IMR-90 (cell line): ENCODE results near the gene BOLL. TPM values are rescaled to one million over a fixed set of nuclear protein-coding genes. Genes with fewer than 3 reads are reported as not detected.

Experiments used
- ATAC-seq: fragments of 200-7000 bp; cut with Tn5 transposase; 2 replicates; pipeline ENCODE4 v1.9.1; 2020; ENCODE audit warnings: low read depth, mild to moderate bottlenecking, moderate library complexity
- BruUV-seq: library from RNA; stranded (reverse); fragments of 400-500 nt; replicated peaks from 2 replicates; lab custom pipeline; 2021; lab: Mats Ljungman, UMichigan
- CTCF ChIA-PET: fragments of 300-600 bp; formaldehyde crosslinking; extraction: SDS; loops from one replicate; lab custom pipeline; 2021; ENCODE audit warnings: antibody characterized with exemption; lab: Yijun Ruan, JAX
- POLR2A ChIA-PET: fragments of 300-600 bp; sonication (Branson Sonifier 250); formaldehyde crosslinking; loops from one replicate; lab custom pipeline; 2022; ENCODE audit warnings: antibody characterized with exemption; ENCODE audit not compliant: unreplicated experiment; lab: Charles Lee
- DNase-seq: peaks from one replicate; pipeline ENCODE4 v3.0.0; 2013
- H2AFZ ChIP-seq: replicated peaks from 2 replicates; pipeline ENCODE3; 2013; ENCODE audit warnings: low read length, mild to moderate bottlenecking; ENCODE audit not compliant: poor library complexity
- H2AK5ac ChIP-seq: 2 replicates; pipeline ENCODE4 v1.6.1; 2013; ENCODE audit warnings: low read depth, low read length, inconsistent platforms
- H2AK9ac ChIP-seq: replicated peaks from 2 replicates; pipeline ENCODE3; 2013; ENCODE audit warnings: mild to moderate bottlenecking, low read depth, low read length, moderate library complexity; ENCODE audit not compliant: poor library complexity
- H2BK120ac ChIP-seq: 2 replicates; pipeline ENCODE4 v1.6.1; 2013; ENCODE audit warnings: low read depth, low read length, inconsistent platforms
- H2BK15ac ChIP-seq: 3 replicates; pipeline ENCODE4 v1.6.1; 2013; ENCODE audit warnings: low read depth, low read length, inconsistent platforms
- H2BK20ac ChIP-seq: 2 replicates; pipeline ENCODE4 v1.6.1; 2013; ENCODE audit warnings: low read depth, mild to moderate bottlenecking, inconsistent platforms, low read length, moderate library complexity
- H2BK5ac ChIP-seq: 2 replicates; pipeline ENCODE4 v1.6.1; 2013; ENCODE audit warnings: mild to moderate bottlenecking, low read depth, low read length, inconsistent platforms; ENCODE audit not compliant: poor library complexity, severe bottlenecking
- H3K14ac ChIP-seq: replicated peaks from 2 replicates; pipeline ENCODE4 v1.6.1; 2013; ENCODE audit warnings: low read depth, low read length, inconsistent platforms
- H3K18ac ChIP-seq: 2 replicates; pipeline ENCODE4 v1.6.1; 2013; ENCODE audit warnings: low read depth, low read length, control low read depth
- H3K23ac ChIP-seq: 2 replicates; pipeline ENCODE4 v1.6.1; 2013; ENCODE audit warnings: low read depth, low read length, inconsistent platforms
- H3K27ac ChIP-seq: 2 replicates; pipeline ENCODE4 v1.5.1; 2013; ENCODE audit warnings: mild to moderate bottlenecking, control low read depth, low read length; ENCODE audit not compliant: insufficient read depth
- H3K27me3 ChIP-seq: 2 replicates; pipeline ENCODE4 v1.6.1; 2013; ENCODE audit warnings: low read length; ENCODE audit not compliant: control insufficient read depth, insufficient read depth
- H3K36me3 ChIP-seq: 2 replicates; pipeline ENCODE4 v1.6.1; 2013; ENCODE audit warnings: low read length, mixed read lengths; ENCODE audit not compliant: control insufficient read depth, insufficient read depth
- H3K4ac ChIP-seq: 2 replicates; pipeline ENCODE4 v1.6.1; 2013; ENCODE audit warnings: low read depth, low read length, inconsistent platforms
- H3K4me1 ChIP-seq: 2 replicates; pipeline ENCODE4 v1.6.1; 2013; ENCODE audit warnings: low read length, mixed read lengths; ENCODE audit not compliant: control insufficient read depth, insufficient read depth
- H3K4me2 ChIP-seq: 2 replicates; pipeline ENCODE4 v1.6.1; 2013; ENCODE audit warnings: low read depth, mild to moderate bottlenecking, control low read depth, low read length, moderate library complexity
- H3K4me3 ChIP-seq: 2 replicates; pipeline ENCODE4 v1.5.1; 2013; ENCODE audit warnings: low read depth, mild to moderate bottlenecking, control low read depth, low read length, moderate library complexity; ENCODE audit not compliant: insufficient read depth
- H3K56ac ChIP-seq: 2 replicates; pipeline ENCODE4 v1.6.1; 2013; ENCODE audit warnings: low read length, inconsistent platforms; ENCODE audit not compliant: insufficient read depth; ENCODE audit errors: extremely low read depth
- H3K79me1 ChIP-seq, 2 experiments: 2 replicates each; pipeline ENCODE4 v1.6.1; 2013; ENCODE audit warnings: low read length in 2 of 2, inconsistent platforms in 1 of 2, low read depth in 1 of 2
- H3K9ac ChIP-seq: 2 replicates; pipeline ENCODE4 v1.6.1; 2013; ENCODE audit warnings: low read depth, low read length, control low read depth
- H3K9me1 ChIP-seq: 2 replicates; pipeline ENCODE4 v1.6.1; 2013; ENCODE audit warnings: low read length, inconsistent platforms; ENCODE audit not compliant: insufficient read depth
- H3K9me3 ChIP-seq: 2 replicates; pipeline ENCODE4 v1.6.1; 2013; ENCODE audit warnings: low read length; ENCODE audit not compliant: control insufficient read depth, insufficient read depth
- H4K20me1 ChIP-seq: 2 replicates; pipeline ENCODE4 v1.6.1; 2013; ENCODE audit warnings: low read length, inconsistent platforms; ENCODE audit not compliant: insufficient read depth
- H4K5ac ChIP-seq: 2 replicates; pipeline ENCODE4 v1.6.1; 2013; ENCODE audit warnings: mild to moderate bottlenecking, low read depth, low read length, control low read depth
- H4K8ac ChIP-seq, 2 experiments: 2 replicates each; pipeline ENCODE4 v1.6.1; 2013; ENCODE audit warnings: low read depth in 2 of 2, low read length in 2 of 2, control low read depth in 1 of 2, inconsistent platforms in 1 of 2
- H4K91ac ChIP-seq: 2 replicates; pipeline ENCODE4 v1.6.1; 2013; ENCODE audit warnings: low read depth, low read length, inconsistent platforms; ENCODE audit not compliant: insufficient read depth
- BHLHE40 ChIP-seq: fragments of 150-350 bp; IDR thresholded peaks from 2 replicates; pipeline ENCODE4 v1.6.1; 2016; ENCODE audit warnings: mild to moderate bottlenecking, low read depth, low read length
- CEBPB ChIP-seq: IDR thresholded peaks from 2 replicates; pipeline ENCODE4 v1.6.1; 2012; ENCODE audit warnings: low read depth, low read length, improper control_type of control experiment
- CHD1 ChIP-seq: IDR thresholded peaks from 2 replicates; pipeline ENCODE4 v1.6.1; 2012; ENCODE audit warnings: low read depth, low read length, improper control_type of control experiment
- CTCF ChIP-seq: conservative IDR thresholded peaks from 2 replicates; pipeline ENCODE4 v1.5.1; 2012; ENCODE audit warnings: mild to moderate bottlenecking, low read depth, low read length, improper control_type of control experiment
- ELK1 ChIP-seq: fragments of 150-350 bp; IDR thresholded peaks from 2 replicates; pipeline ENCODE4 v1.6.1; 2016; ENCODE audit warnings: low read depth, mild to moderate bottlenecking, low read length, moderate library complexity, borderline replicate concordance
- FOS ChIP-seq: fragments of 150-350 bp; IDR thresholded peaks from 2 replicates; pipeline ENCODE4 v1.6.1; 2016; ENCODE audit warnings: low read depth, low read length
- MAFK ChIP-seq: IDR thresholded peaks from 2 replicates; pipeline ENCODE4 v1.6.1; 2012; ENCODE audit warnings: low read depth, low read length, improper control_type of control experiment
- MAZ ChIP-seq: IDR thresholded peaks from 2 replicates; pipeline ENCODE4 v1.6.1; 2012; ENCODE audit warnings: low read depth, mild to moderate bottlenecking, low read length, improper control_type of control experiment, moderate library complexity, borderline replicate concordance
- MXI1 ChIP-seq: IDR thresholded peaks from 2 replicates; pipeline ENCODE4 v1.6.1; 2012; ENCODE audit warnings: low read depth, mild to moderate bottlenecking, low read length, moderate library complexity, borderline replicate concordance
- NFE2L2 ChIP-seq: fragments of 150-350 bp; IDR thresholded peaks from 2 replicates; pipeline ENCODE4 v1.6.1; 2016; ENCODE audit warnings: low read depth, mild to moderate bottlenecking, low read length
- POLR2A ChIP-seq: IDR thresholded peaks from 2 replicates; pipeline ENCODE4 v1.6.1; 2012; ENCODE audit warnings: mild to moderate bottlenecking, low read depth, low read length
- RAD21 ChIP-seq: IDR thresholded peaks from 2 replicates; pipeline ENCODE4 v1.6.1; 2012; ENCODE audit warnings: low read length, improper control_type of control experiment
- RCOR1 ChIP-seq: IDR thresholded peaks from 2 replicates; pipeline ENCODE4 v1.6.1; 2012; ENCODE audit warnings: mild to moderate bottlenecking, low read length, improper control_type of control experiment; ENCODE audit not compliant: insufficient replicate concordance
- RFX5 ChIP-seq: IDR thresholded peaks from 2 replicates; pipeline ENCODE4 v1.8.0; 2012; ENCODE audit warnings: low read depth, mild to moderate bottlenecking, low read length, moderate library complexity
- SMC3 ChIP-seq: fragments of 150-350 bp; IDR thresholded peaks from 2 replicates; pipeline ENCODE4 v1.6.1; 2016; ENCODE audit warnings: low read depth, mild to moderate bottlenecking, antibody characterized with exemption, low read length, moderate library complexity
- USF2 ChIP-seq: fragments of 150-350 bp; IDR thresholded peaks from 2 replicates; pipeline ENCODE4 v1.6.1; 2017; ENCODE audit warnings: mild to moderate bottlenecking, antibody characterized with exemption, low read length, low read depth
- WGBS, 2 experiments: methylation state at CpG; one replicate each; pipeline versions ENCODE4 v1.1.5 to v1.1.7; 2013; ENCODE audit warnings: missing lambda C conversion rate in 2 of 2; ENCODE audit not compliant: insufficient read length in 1 of 2; ENCODE audit errors: extremely low coverage in 2 of 2; 5-methylcytosine and 5-hydroxymethylcytosine counted together
- dilution Hi-C: fragments of 300-500 bp; cut with HindIII; formaldehyde crosslinking; loops from one replicate; pipeline ENCODE4 v1.14.3; 2018; ENCODE audit warnings: low sequenced_read_pairs; ENCODE audit not compliant: unreplicated experiment
- in situ Hi-C: fragments of 300-500 bp; cut with MboI; formaldehyde crosslinking; loops from 3 replicates; pipeline ENCODE4 v1.14.3; 2019; ENCODE audit warnings: low sequenced_read_pairs, inconsistent platforms, mixed read lengths
- intact Hi-C: fragments of 100-400 bp; cut with micrococcal nuclease; formaldehyde crosslinking; loops from 2 replicates; pipeline ENCODE4 v1.10.0; 2022
- polyA plus RNA-seq, 3 experiments: library from polyadenylated mRNA; depleted of rRNA; stranded (reverse); fragments of >200 nt; gene quantifications; 2 replicates each; pipeline ENCODE4 v1.2.3, GENCODE V29; 2012; ENCODE audit warnings: low replicate concordance in 1 of 3
- total RNA-seq: library from RNA; depleted of rRNA; stranded (reverse); fragments of >200 nt; gene quantifications from 2 replicates; pipeline ENCODE4 v1.2.3, GENCODE V29; 2012

The BOLL gene
- total and polyA plus RNA-seq, 2 of the 4 experiments (the other 2 are of a cell fraction) = not detected

- no peaks in the 10 kb centered on the region for H3K79me1 ChIP-seq
- intact Hi-C loops (no loop called here), dilution Hi-C loops (no loop called here), in situ Hi-C loops (no loop called here)
- H3K9me3 ChIP-seq = no peaks in the 10 kb centered on the region
- no peak for TF ChIP-seq CHD1
- TF ChIP-seq CTCF = no peak
- TF ChIP-seq BHLHE40 = no peak
- no peak for TF ChIP-seq MAFK
- no peak for TF ChIP-seq POLR2A
- no peak for TF ChIP-seq CEBPB
- TF ChIP-seq FOS = no peak
- no peak for TF ChIP-seq ELK1
- no peak for TF ChIP-seq USF2
- no peak for TF ChIP-seq RAD21
- no peak for TF ChIP-seq SMC3
- no peak for TF ChIP-seq RCOR1
- TF ChIP-seq MXI1 = no peak
- no peak for TF ChIP-seq MAZ
- TF ChIP-seq NFE2L2 = no peak
- no peak for TF ChIP-seq RFX5
- no peak overlapping the region for H3K18ac ChIP-seq
- ATAC-seq = no peak
- H3K36me3 ChIP-seq = no peaks in the 10 kb centered on the region
- CTCF ChIA-PET = interaction anchor here (0.6 kb wide), 1 partner anchor 118 kb away, joined by 3 read pairs; no protein-coding TSS in a partner anchor
- H3K4me1 ChIP-seq = no peaks in the 10 kb centered on the region
- H2BK5ac ChIP-seq = no peak overlapping the region
- no peak overlapping the region for H3K27ac ChIP-seq
- H3K4ac ChIP-seq = no peak overlapping the region
- no peak overlapping the region for H3K9ac ChIP-seq
- no peak overlapping the region for H4K91ac ChIP-seq
- H2BK15ac ChIP-seq = no peak overlapping the region
- no peak overlapping the region for H4K8ac ChIP-seq
- no peak overlapping the region for H3K56ac ChIP-seq
- H3K9me1 ChIP-seq = no peaks in the 10 kb centered on the region
- H3K27me3 ChIP-seq = peaks cover 8% of the 10 kb centered on the region; the same call in 1 of the 2 replicates
- no peak overlapping the region for H2AK5ac ChIP-seq
- POLR2A ChIA-PET = no interaction called here
- no peak overlapping the region for H3K23ac ChIP-seq
- no peak overlapping the region for H2AK9ac ChIP-seq
- BruUV-seq = no TSS peak
- WGBS, 2 experiments = 18% methylated on average over 1 of the region's 1 CpG; no CpG with 5 or more reads in 1 of the 2 experiments
- H2BK120ac ChIP-seq = no peak overlapping the region
- DNase-seq = no peak
- no peak overlapping the region for H2AFZ ChIP-seq
- H2BK20ac ChIP-seq = no peak overlapping the region
- no peak overlapping the region for H3K4me3 ChIP-seq
- no peak overlapping the region for H4K5ac ChIP-seq
- no peaks in the 10 kb centered on the region for H4K20me1 ChIP-seq
- no peak overlapping the region for H3K14ac ChIP-seq
- no peak overlapping the region for H3K4me2 ChIP-seq
Observed at GRCh38 chr2:197782126-197782525, 3.0 kb downstream of the BOLL start.
